ENCODE data around the gene PPFIA2.
A peak's percentile ranks its signal among the peaks of the same experiment; 100 is the strongest.

PPFIA2 gene

DNA sequence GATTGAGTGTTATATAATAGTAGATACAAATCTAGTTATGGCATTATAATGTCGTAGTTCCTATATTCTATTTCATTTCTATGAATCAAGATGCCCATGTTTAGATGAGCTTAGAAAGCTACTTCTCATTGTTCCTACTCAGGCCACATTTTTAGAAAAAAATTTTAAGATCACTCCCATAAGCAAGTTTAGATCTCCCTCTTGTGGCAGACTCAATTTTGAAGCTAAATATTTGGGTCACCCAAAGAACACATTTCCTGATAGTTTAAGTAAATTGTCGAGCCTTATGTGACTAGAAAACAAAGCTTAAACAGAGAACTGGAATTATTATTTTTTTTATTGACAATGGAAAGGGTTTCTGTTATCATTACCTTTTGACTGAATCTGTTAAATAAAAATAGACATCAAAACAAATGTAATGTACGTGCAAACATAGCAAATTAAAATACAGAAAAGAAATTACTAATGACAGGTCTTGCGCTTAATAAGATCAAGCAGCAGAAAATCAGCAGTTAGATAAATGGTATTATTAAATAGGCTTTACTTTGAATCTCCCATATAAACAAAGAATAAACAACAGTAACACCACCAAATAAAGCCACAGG is 501.1 kb downstream of the PPFIA2 start:
- no peaks in the 10 kb centered on the region for H3K4me1 ChIP-seq (ENCODE audit: control insufficient read depth, insufficient read depth, low read length)
- no peak overlapping the region for H3K27ac ChIP-seq (ENCODE audit: low read depth, low read length)
- no peaks in the 10 kb centered on the region for H3K27me3 ChIP-seq (ENCODE audit: control insufficient read depth, insufficient read depth, low read length)
- H3K9ac ChIP-seq (ENCODE audit: low read length): no peak overlapping the region
- H3K4me3 ChIP-seq (ENCODE audit: low read length): no peak overlapping the region
- H3K36me3 ChIP-seq (ENCODE audit: control insufficient read depth, insufficient read depth, low read length): no peaks in the 10 kb centered on the region

DNA sequence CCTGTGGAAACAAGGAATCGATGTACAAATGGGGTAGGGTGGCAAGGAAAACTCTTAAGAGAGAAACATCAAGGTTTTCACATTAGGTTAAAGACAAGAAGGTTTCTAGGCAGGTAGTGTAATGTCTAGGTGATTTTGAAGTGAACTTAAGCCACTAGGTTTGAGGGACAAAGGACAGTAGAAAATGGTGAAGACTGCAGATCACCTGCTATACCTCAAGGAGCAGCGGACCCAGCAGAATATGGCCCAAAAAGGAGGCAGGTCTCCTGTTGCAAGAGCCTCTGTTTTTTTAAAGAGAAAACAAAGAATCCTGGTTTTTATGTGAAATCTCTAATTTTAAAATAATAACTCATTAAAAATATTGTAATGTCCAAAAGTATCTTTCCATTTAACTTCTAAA is 503.2 kb downstream of the PPFIA2 start:
- Histone ChIP-seq H3K4me1 (ENCODE audit: control insufficient read depth, insufficient read depth, low read length) (no peaks in the 10 kb centered on the region), H3K27me3 (ENCODE audit: control insufficient read depth, insufficient read depth, low read length) (no peaks in the 10 kb centered on the region), H3K9ac (ENCODE audit: low read length) (no peak overlapping the region), H3K4me3 (ENCODE audit: low read length) (no peak overlapping the region), H3K36me3 (ENCODE audit: control insufficient read depth, insufficient read depth, low read length) (no peaks in the 10 kb centered on the region), H3K27ac (ENCODE audit: low read depth, low read length) (no peak overlapping the region)

DNA sequence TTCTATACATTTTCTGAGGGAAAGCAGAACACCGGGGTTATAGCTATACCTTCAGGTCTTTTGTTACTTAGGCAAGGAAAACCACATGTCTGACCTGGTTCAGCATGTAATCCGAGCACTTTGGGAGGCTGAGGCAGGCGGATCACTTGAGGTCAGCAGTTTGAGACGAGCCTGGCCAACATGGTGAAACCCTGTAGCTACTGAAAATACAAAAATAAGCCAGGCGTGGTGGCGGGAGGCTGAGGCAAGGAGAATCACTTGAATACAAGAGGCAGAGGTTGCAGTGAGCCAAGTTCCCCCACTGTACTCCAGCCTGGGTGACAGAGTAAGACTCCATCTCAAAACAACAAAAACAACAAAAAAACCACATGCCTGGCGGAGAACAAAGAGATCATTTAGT is 503.7 kb downstream of the PPFIA2 start:
- Histone ChIP-seq H3K27ac (ENCODE audit: low read depth, low read length) (no peak overlapping the region), H3K9ac (ENCODE audit: low read length) (no peak overlapping the region), H3K4me1 (ENCODE audit: control insufficient read depth, insufficient read depth, low read length) (no peaks in the 10 kb centered on the region), H3K36me3 (ENCODE audit: control insufficient read depth, insufficient read depth, low read length) (no peaks in the 10 kb centered on the region), H3K4me3 (ENCODE audit: low read length) (no peak overlapping the region), H3K27me3 (ENCODE audit: control insufficient read depth, insufficient read depth, low read length) (no peaks in the 10 kb centered on the region)

DNA sequence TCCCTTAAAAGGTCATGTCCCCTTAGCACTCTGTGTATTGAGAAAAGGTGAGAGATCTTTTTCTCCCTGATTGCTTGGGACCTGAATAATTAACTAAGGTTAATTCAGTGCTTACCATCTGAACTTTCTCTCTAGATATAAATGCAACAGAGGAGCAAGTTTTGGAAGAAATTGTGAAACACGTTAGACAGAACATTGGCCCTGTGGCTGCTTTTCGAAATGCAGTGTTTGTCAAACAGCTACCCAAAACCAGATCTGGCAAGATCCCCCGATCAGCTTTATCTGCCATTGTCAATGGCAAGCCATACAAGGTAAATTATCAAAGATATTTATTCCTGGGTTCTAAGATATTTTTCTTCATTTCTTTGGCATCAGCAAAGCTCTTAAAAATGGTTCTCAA is 505.8 kb downstream of the PPFIA2 start:
- no peak overlapping the region for H3K9ac ChIP-seq (ENCODE audit: low read length)
- H3K36me3 ChIP-seq (ENCODE audit: control insufficient read depth, insufficient read depth, low read length): no peaks in the 10 kb centered on the region
- no peaks in the 10 kb centered on the region for H3K4me1 ChIP-seq (ENCODE audit: control insufficient read depth, insufficient read depth, low read length)
- H3K4me3 ChIP-seq (ENCODE audit: low read length): no peak overlapping the region
- H3K27ac ChIP-seq (ENCODE audit: low read depth, low read length): no peak overlapping the region
- no peaks in the 10 kb centered on the region for H3K27me3 ChIP-seq (ENCODE audit: control insufficient read depth, insufficient read depth, low read length)

DNA sequence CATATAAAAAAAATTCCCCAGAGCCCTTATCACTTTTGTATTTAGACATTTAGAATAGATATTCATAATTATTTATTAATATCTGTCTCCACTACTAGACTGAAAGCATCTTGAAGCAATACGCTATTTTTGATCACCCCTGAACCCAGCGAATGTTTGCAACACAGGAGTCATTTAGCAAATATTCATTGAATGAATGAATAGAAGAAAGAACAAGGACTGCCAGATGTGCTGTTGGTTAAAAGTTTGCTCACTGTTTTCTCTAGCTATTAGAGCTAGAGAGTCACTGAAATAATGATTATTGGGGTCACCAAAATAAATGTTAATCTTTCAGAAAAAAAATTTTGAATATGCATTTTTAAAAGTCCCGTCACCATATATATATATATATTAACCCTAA is 506.9 kb downstream of the PPFIA2 start:
- Histone ChIP-seq H3K36me3 (ENCODE audit: control insufficient read depth, insufficient read depth, low read length) (no peaks in the 10 kb centered on the region), H3K9ac (ENCODE audit: low read length) (no peak overlapping the region), H3K4me1 (ENCODE audit: control insufficient read depth, insufficient read depth, low read length) (no peaks in the 10 kb centered on the region), H3K27ac (ENCODE audit: low read depth, low read length) (no peak overlapping the region), H3K27me3 (ENCODE audit: control insufficient read depth, insufficient read depth, low read length) (no peaks in the 10 kb centered on the region), H3K4me3 (ENCODE audit: low read length) (no peak overlapping the region)

DNA sequence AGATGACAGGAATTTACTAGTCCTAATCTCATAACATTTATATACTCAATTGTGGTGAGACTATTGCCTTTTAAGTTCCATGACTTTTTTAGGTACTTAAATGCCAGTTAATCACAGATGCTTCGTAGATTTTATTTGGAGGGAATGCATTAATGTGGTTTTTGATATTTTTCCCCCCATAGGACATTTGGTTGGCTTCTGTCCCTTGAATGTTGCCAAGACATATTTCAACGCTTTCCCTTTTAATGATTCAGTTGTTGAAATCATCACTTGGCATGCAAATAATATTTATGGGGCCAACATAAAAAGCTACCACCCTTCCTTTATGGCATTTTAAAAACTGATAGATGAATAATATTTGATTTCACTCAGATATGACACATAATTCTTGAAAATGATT is 509.2 kb downstream of the PPFIA2 start:
- H3K4me1 ChIP-seq (ENCODE audit: control insufficient read depth, insufficient read depth, low read length): peaks cover 7% of the 10 kb centered on the region
- no peak overlapping the region for H3K4me3 ChIP-seq (ENCODE audit: low read length)
- H3K36me3 ChIP-seq (ENCODE audit: control insufficient read depth, insufficient read depth, low read length): no peaks in the 10 kb centered on the region
- no peaks in the 10 kb centered on the region for H3K27me3 ChIP-seq (ENCODE audit: control insufficient read depth, insufficient read depth, low read length)
- H3K27ac ChIP-seq (ENCODE audit: low read depth, low read length): no peak overlapping the region
- H3K9ac ChIP-seq (ENCODE audit: low read length): no peak overlapping the region

DNA sequence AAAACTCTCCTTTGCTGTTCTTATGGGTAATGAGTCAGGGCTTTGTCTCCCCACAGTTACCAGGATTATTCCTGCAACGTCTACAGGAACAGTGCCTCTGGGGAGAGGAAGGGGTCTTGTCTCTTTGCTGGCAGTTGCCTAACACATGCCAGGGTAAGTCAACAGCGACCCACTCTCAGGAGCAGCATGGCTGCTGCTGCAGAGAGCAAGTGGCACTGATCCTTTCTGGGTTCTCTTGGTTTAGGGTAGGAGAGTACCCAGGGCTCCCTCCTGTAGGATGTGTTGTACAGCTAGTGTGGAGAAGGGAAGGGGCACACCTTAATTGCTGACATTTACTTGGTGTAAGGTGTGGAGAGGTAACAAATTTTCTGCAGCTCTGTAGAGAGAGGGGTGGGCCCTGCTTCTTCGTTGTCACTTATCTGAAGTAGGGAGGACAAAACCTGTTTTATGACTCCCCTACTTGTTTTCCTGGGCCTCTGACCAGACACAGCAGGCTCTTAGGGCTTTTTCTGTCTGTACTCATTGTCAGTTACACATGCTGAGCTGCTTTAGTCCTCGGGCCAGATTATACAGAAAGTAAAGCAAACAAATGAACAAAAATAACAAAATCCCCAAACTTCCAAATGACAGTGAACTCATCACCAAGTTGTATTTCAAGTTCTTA is 513.1 kb downstream of the PPFIA2 start:
- Histone ChIP-seq H3K36me3 (ENCODE audit: control insufficient read depth, insufficient read depth, low read length) (no peaks in the 10 kb centered on the region), H3K27ac (ENCODE audit: low read depth, low read length) (peak overlapping the region; percentile 74), H3K4me3 (ENCODE audit: low read length) (peak overlapping the region; percentile 15), H3K27me3 (ENCODE audit: control insufficient read depth, insufficient read depth, low read length) (no peaks in the 10 kb centered on the region), H3K9ac (ENCODE audit: low read length) (no peak overlapping the region), H3K4me1 (ENCODE audit: control insufficient read depth, insufficient read depth, low read length) (peaks cover 7% of the 10 kb centered on the region)

DNA sequence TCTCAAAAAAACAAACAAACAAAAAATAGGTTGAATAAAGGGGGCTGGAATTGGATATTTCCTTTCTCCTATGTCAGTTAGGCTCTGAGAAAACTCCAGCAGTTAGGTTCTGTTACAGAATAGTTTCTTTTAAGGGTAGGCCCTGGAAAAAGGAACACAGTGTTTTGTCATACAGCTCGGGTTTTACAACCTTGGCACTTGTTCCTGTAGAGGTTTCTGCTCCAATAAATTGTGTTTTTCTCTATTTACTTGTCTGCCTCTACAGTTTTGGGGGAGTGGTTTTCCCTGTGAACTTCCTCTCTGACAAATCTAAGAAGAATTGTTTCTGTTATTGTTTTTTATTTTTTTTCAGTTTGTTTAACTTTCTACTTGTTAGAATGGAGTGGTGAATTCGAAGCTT is 513.7 kb downstream of the PPFIA2 start:
- no peak overlapping the region for H3K4me3 ChIP-seq (ENCODE audit: low read length)
- H3K27me3 ChIP-seq (ENCODE audit: control insufficient read depth, insufficient read depth, low read length): no peaks in the 10 kb centered on the region
- peak overlapping the region; percentile 74 for H3K27ac ChIP-seq (ENCODE audit: low read depth, low read length)
- H3K9ac ChIP-seq (ENCODE audit: low read length): no peak overlapping the region
- peaks cover 7% of the 10 kb centered on the region for H3K4me1 ChIP-seq (ENCODE audit: control insufficient read depth, insufficient read depth, low read length)
- H3K36me3 ChIP-seq (ENCODE audit: control insufficient read depth, insufficient read depth, low read length): no peaks in the 10 kb centered on the region

DNA sequence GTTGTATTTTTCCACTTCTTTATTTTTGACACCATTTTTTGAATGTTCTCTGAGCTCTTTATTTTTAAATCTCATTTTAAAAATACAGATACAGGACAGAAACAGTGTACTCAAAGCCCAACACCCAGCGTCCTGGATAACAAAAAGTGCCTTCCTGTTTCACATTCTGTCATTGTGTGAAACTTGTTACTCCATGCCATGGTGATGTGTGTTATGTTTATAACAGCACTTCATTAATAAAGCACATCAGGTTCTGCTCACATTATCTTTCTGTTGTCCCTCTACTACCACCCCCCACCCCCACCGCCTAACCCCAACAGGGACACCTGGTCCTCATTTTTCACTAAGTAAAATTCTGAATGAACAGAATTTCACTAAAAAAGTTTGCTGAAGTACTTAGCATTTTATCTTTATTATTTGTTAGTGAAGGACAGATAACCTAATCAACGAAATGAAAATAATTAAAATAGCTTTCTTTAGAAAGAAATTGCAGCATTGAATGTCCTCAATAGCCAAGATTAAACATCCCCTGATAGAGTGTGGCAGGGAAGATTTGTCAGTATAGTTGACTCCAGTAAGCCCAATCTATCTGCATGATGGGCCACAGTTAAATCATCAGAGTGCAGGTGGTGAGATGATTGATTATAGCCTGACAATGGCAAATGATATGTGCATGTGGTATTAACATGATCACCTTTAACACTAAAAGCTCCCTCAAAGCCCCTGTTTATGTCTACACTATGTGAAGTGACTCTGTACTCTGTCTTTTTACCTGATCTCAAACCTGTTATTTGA is 527.4 kb downstream of the PPFIA2 start:
- Histone ChIP-seq H3K4me3 (ENCODE audit: low read length) (no peak overlapping the region), H3K36me3 (ENCODE audit: control insufficient read depth, insufficient read depth, low read length) (no peaks in the 10 kb centered on the region), H3K27ac (ENCODE audit: low read depth, low read length) (no peak overlapping the region), H3K27me3 (ENCODE audit: control insufficient read depth, insufficient read depth, low read length) (no peaks in the 10 kb centered on the region), H3K9ac (ENCODE audit: low read length) (no peak overlapping the region), H3K4me1 (ENCODE audit: control insufficient read depth, insufficient read depth, low read length) (no peaks in the 10 kb centered on the region)

DNA sequence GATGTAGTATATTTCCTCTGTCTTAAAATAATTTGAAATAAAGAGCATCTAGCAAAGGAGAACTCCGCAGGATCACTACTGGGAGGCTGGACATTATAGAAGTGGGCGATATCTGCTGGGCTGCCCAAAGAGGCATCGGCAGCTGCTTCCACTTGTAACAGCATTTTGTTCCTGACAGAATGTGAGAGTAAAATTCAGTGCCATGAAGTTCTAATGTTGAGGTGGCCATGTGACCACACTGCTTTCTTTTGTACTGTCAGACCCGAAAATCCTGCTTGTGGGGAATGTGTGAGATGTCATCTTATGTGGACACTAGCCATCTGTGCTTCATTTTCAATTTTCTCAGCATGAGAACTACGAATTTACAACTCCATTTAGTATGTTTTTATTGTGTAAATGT is 529.4 kb downstream of the PPFIA2 start:
- Histone ChIP-seq H3K4me3 (ENCODE audit: low read length) (no peak overlapping the region), H3K9ac (ENCODE audit: low read length) (no peak overlapping the region), H3K36me3 (ENCODE audit: control insufficient read depth, insufficient read depth, low read length) (no peaks in the 10 kb centered on the region), H3K27me3 (ENCODE audit: control insufficient read depth, insufficient read depth, low read length) (no peaks in the 10 kb centered on the region), H3K27ac (ENCODE audit: low read depth, low read length) (no peak overlapping the region), H3K4me1 (ENCODE audit: control insufficient read depth, insufficient read depth, low read length) (no peaks in the 10 kb centered on the region)

DNA sequence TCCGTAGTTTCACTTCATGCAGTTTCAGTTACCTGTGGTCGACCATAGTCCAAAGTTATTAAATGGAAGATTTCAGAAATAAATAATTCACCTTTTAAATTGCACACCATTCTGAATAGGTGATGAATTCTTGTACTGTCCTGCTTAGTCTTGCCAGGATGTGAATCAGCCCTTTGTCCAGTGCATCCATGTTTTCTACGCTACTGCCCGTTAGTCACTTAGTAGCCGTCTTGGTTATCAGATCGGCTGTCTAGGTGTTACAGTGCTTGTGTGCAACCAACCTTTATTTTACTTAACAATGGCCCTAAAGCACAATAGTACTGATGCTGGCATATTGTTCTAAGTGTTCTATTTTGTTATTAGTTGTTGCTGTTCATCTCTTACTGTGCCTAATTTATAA is 534.5 kb downstream of the PPFIA2 start:
- Histone ChIP-seq H3K4me3 (ENCODE audit: low read length) (no peak overlapping the region), H3K27me3 (ENCODE audit: control insufficient read depth, insufficient read depth, low read length) (no peaks in the 10 kb centered on the region), H3K9ac (ENCODE audit: low read length) (no peak overlapping the region), H3K27ac (ENCODE audit: low read depth, low read length) (no peak overlapping the region), H3K4me1 (ENCODE audit: control insufficient read depth, insufficient read depth, low read length) (no peaks in the 10 kb centered on the region), H3K36me3 (ENCODE audit: control insufficient read depth, insufficient read depth, low read length) (no peaks in the 10 kb centered on the region)

DNA sequence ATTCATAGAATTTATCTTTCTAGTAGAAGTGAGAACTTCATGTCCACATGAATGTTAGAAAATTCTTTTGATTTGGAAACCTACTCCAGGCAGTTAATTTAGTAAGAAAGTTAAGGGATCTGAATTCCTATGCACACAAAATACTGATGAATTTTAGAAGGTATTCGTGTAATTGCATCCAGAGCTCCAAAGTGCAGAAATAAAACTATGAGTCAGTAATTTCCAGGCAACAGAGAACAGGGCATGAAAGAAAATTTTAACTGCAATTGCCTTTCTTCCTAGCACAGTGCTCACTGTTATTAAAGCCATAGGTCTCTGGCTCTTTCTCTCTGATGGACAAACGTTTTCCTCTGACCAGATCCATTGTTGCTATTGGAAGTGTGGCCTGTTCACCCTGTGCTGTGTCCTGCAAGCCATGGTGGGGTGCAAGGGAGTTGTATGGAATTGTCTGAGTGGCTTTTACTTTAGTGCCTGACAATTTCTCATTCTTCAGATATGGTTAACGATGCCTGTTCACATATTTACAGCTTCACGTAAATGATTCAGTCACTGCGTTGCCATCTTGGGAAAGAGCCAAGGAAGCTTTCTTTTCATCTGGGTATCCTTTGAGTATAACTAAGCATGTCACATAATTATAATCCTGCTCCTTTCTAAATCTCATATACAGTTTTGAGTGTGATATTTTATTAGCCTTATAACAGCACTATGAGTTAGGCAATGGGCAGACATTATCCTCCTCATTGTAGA is 536.1 kb downstream of the PPFIA2 start:
- no peaks in the 10 kb centered on the region for H3K4me1 ChIP-seq (ENCODE audit: control insufficient read depth, insufficient read depth, low read length)
- no peaks in the 10 kb centered on the region for H3K27me3 ChIP-seq (ENCODE audit: control insufficient read depth, insufficient read depth, low read length)
- H3K9ac ChIP-seq (ENCODE audit: low read length): no peak overlapping the region
- H3K36me3 ChIP-seq (ENCODE audit: control insufficient read depth, insufficient read depth, low read length): no peaks in the 10 kb centered on the region
- H3K4me3 ChIP-seq (ENCODE audit: low read length): no peak overlapping the region
- no peak overlapping the region for H3K27ac ChIP-seq (ENCODE audit: low read depth, low read length)
